Suprapubic skin (tissue), 4 donors: ENCODE results near the gene GDI2. TPM values are rescaled to one million over a fixed set of nuclear protein-coding genes. Genes with fewer than 3 reads are reported as not detected.

Source experiments
- DNase-seq, 2 donors: peaks; one replicate each; pipeline ENCODE4 v3.0.0-alpha.2; 2019; ENCODE audit warnings: low spot score in 2 of 2
- H3K27ac ChIP-seq: fragments of 200-600 bp; sonication (generic); one replicate; pipeline ENCODE4 v1.5.1; 2019
- H3K27me3 ChIP-seq: fragments of 200-600 bp; sonication (generic); one replicate; pipeline ENCODE4 v1.5.1; 2019
- H3K36me3 ChIP-seq: fragments of 200-600 bp; sonication (generic); one replicate; pipeline ENCODE4 v1.5.1; 2019
- H3K4me1 ChIP-seq: fragments of 200-600 bp; sonication (generic); one replicate; pipeline ENCODE4 v1.5.1; 2019
- H3K4me3 ChIP-seq: fragments of 200-600 bp; sonication (generic); one replicate; pipeline ENCODE4 v1.5.1; 2019; ENCODE audit warnings: mild to moderate bottlenecking
- H3K9me3 ChIP-seq: fragments of 200-600 bp; sonication (generic); one replicate; pipeline ENCODE4 v1.5.1; 2019
- EP300 ChIP-seq: sonication (generic); formaldehyde crosslinking; IDR thresholded peaks from one replicate; pipeline ENCODE4 v1.6.1; 2017; ENCODE audit warnings: antibody characterized with exemption
- POLR2A ChIP-seq, 2 donors: fragments of 450-650 bp; IDR thresholded peaks; one replicate each; pipeline ENCODE4 v1.6.1; 2017; ENCODE audit warnings: antibody characterized with exemption in 2 of 2, mild to moderate bottlenecking in 2 of 2, moderate library complexity in 2 of 2
- POLR2AphosphoS5 ChIP-seq, 3 donors: sonication (generic); formaldehyde crosslinking; IDR thresholded peaks; one replicate each; pipeline ENCODE4 v1.6.1; 2017; ENCODE audit warnings: antibody characterized with exemption in 3 of 3
- WGBS: methylation state at CpG from one replicate; pipeline ENCODE4 v1.1.5; 2018; 5-methylcytosine and 5-hydroxymethylcytosine counted together
- total RNA-seq, 4 donors: library from RNA; depleted of rRNA; stranded (reverse); fragments of >200 nt; gene quantifications; one replicate each; pipeline ENCODE4 v1.1.0, GENCODE V29; 2016
- TF ChIP-seq, protein P1 (sequence below), 2 donors: fragments of 200-600 bp in 1 of 2; fragments of 450-650 bp in 1 of 2; sonication (generic) in 1 of 2; IDR thresholded peaks; one replicate each; pipeline ENCODE4 v1.5.1; 2016 to 2019; ENCODE audit warnings: antibody characterized with exemption in 2 of 2, mild to moderate bottlenecking in 1 of 2, moderate library complexity in 1 of 2

GDI2 gene
- total RNA-seq, 4 donors from 2014 or later, result 243 to 270 (median 256) TPM

DNA sequence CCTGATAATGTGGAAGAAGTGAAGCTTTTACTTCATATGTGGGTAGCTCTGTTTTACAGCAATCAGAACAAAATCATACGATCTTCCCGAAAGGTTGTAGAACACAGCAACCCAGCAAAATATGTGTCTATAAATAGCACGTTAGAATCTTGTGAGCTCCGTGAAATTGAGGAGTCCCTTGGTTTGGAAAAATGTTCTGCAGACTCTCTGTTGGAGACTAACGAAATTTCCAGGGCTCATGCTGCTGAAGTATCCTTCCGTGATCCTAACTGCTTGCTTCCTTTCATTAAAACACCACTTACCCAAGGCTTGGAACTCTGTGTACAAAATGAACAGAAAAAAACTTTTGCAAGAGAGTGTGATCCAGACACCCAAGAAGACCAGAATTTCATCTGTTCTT is 71.1 kb downstream of the GDI2 start:
- Histone ChIP-seq H3K27ac (no peak overlapping the region), H3K4me3 (no peak overlapping the region), H3K9me3 (no peaks in the 10 kb centered on the region), H3K4me1 (no peaks in the 10 kb centered on the region), H3K27me3 (no peaks in the 10 kb centered on the region), H3K36me3 (peaks cover 26% of the 10 kb centered on the region)
- no peak for DNase-seq
- 95% methylated on average over 6 of the region's 6 CpGs for WGBS
- TF ChIP-seq EP300 (no peak), POLR2A (IDR thresholded peaks at IDR 0.05) (no peak), POLR2AphosphoS5 (IDR thresholded peaks at IDR 0.05) (no peak)
- TF ChIP-seq, protein P1, sequence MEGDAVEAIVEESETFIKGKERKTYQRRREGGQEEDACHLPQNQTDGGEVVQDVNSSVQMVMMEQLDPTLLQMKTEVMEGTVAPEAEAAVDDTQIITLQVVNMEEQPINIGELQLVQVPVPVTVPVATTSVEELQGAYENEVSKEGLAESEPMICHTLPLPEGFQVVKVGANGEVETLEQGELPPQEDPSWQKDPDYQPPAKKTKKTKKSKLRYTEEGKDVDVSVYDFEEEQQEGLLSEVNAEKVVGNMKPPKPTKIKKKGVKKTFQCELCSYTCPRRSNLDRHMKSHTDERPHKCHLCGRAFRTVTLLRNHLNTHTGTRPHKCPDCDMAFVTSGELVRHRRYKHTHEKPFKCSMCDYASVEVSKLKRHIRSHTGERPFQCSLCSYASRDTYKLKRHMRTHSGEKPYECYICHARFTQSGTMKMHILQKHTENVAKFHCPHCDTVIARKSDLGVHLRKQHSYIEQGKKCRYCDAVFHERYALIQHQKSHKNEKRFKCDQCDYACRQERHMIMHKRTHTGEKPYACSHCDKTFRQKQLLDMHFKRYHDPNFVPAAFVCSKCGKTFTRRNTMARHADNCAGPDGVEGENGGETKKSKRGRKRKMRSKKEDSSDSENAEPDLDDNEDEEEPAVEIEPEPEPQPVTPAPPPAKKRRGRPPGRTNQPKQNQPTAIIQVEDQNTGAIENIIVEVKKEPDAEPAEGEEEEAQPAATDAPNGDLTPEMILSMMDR (IDR thresholded peaks at IDR 0.05), result no peak

DNA sequence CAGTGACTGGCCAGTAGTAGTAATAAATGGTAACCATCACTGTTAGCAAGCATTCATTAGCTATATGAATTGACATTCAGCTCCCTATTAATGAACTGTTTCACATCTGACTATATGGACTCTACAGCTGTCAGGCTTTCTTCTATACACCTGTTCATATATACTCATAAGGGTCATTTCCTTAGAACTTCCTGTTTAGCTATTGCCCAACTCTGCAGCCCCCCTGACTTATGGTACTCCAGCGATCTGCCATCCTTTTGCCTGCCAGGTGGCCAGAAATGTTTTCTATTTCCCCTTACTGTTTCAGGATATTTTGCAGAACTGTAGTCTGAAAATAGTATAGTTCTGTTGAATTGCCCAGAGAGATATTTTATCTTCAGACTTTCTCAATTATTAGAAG is 72.0 kb downstream of the GDI2 start:
- H3K27me3 ChIP-seq, result no peaks in the 10 kb centered on the region
- no peak overlapping the region for H3K4me3 ChIP-seq
- H3K4me1 ChIP-seq, result no peaks in the 10 kb centered on the region
- peaks cover 17% of the 10 kb centered on the region for H3K36me3 ChIP-seq
- TF ChIP-seq POLR2A (IDR thresholded peaks at IDR 0.05) (no peak), EP300 (no peak), POLR2AphosphoS5 (IDR thresholded peaks at IDR 0.05) (no peak)
- TF ChIP-seq, protein P1 (IDR thresholded peaks at IDR 0.05), result no peak
- 88% methylated on average over 1 of the region's 1 CpG for WGBS
- no peak for DNase-seq
- H3K27ac ChIP-seq, result no peak overlapping the region
- H3K9me3 ChIP-seq, result no peaks in the 10 kb centered on the region

DNA sequence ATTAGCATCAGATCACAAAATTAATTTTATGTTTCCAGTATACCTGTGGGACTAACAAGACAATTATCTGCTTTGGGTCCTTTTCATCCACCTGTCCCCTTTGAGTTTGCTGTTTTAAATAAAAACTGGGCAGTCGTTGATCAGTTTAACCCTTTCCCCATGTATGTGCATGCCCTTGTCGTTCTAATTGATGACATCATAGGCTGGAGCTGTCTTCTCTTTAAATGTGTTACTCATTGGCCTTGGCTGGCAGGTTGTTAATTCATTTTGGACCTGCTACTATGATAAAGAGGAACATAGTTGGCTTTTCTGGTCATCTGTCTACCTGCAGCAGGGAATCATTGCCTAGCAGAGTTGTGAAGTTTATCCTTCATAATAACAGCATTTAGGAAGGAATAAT is 74.8 kb downstream of the GDI2 start:
- Histone ChIP-seq H3K4me3 (no peak overlapping the region), H3K27me3 (no peaks in the 10 kb centered on the region), H3K9me3 (no peaks in the 10 kb centered on the region), H3K4me1 (no peaks in the 10 kb centered on the region), H3K27ac (no peak overlapping the region), H3K36me3 (peaks cover 14% of the 10 kb centered on the region)
- DNase-seq, result no peak
- TF ChIP-seq, protein P1 (IDR thresholded peaks at IDR 0.05), result no peak
- no peak for TF ChIP-seq POLR2A (IDR thresholded peaks at IDR 0.05)
- TF ChIP-seq POLR2AphosphoS5 (IDR thresholded peaks at IDR 0.05), result no peak
- no peak for TF ChIP-seq EP300
- WGBS, result 75% methylated on average over 2 of the region's 2 CpGs

DNA sequence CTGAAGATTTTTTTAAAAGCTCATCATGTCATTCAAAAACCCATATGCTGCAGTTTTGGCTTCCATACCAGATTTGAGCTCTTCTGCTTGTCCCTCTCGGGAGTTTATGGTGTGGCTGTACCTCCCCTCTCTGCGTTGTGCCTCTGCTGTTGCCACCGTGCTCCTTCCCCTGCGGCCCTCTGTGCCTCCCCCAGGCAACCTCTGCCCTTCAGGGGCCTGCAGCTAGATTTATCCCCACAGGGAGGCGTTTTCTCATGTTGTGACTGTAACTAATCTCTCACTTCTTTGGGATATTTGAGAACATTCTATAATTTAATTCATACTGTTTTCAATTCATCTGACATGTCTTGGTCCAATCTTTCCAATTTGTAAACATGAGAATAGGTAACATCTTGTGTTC is 75.9 kb downstream of the GDI2 start:
- H3K9me3 ChIP-seq, result no peaks in the 10 kb centered on the region
- TF ChIP-seq, protein P1 (IDR thresholded peaks at IDR 0.05), result no peak
- TF ChIP-seq POLR2A (IDR thresholded peaks at IDR 0.05) (no peak), POLR2AphosphoS5 (IDR thresholded peaks at IDR 0.05) (no peak), EP300 (no peak)
- no peak for DNase-seq
- no peak overlapping the region for H3K27ac ChIP-seq
- no peaks in the 10 kb centered on the region for H3K27me3 ChIP-seq
- H3K36me3 ChIP-seq, result peaks cover 17% of the 10 kb centered on the region
- WGBS, result 82% methylated on average over 5 of the region's 5 CpGs
- no peaks in the 10 kb centered on the region for H3K4me1 ChIP-seq
- no peak overlapping the region for H3K4me3 ChIP-seq

DNA sequence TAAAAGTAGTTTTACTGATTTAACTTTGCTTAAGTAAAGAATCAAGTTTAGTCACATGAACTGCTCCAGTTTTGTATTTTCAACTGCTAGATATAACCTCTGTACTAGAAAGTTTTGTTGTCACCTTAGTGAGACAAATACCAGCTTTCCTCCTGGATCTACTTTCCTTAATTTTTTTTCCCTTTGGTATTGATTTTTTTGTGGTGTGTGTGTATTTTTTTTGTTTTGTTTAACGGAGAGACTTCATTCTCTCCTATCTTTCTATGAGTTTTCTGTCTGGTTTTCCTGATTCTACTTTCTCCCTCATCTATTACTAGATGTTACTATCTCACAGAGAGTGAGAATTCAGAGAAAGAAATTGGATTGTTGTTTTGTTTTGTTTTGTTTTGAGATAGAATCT is 76.6 kb downstream of the GDI2 start:
- TF ChIP-seq, protein P1 (IDR thresholded peaks at IDR 0.05), result no peak
- no peak for TF ChIP-seq POLR2AphosphoS5 (IDR thresholded peaks at IDR 0.05)
- TF ChIP-seq EP300, result no peak
- TF ChIP-seq POLR2A (IDR thresholded peaks at IDR 0.05), result no peak
- Histone ChIP-seq H3K9me3 (no peaks in the 10 kb centered on the region), H3K27me3 (no peaks in the 10 kb centered on the region), H3K27ac (no peak overlapping the region), H3K4me3 (no peak overlapping the region), H3K4me1 (no peaks in the 10 kb centered on the region), H3K36me3 (peaks cover 18% of the 10 kb centered on the region)
- 88% methylated on average over 1 of the region's 1 CpG for WGBS
- no peak for DNase-seq
